CD4-positive, alpha-beta T cell (primary cell): ENCODE measurements around the gene JARID2. TPM values are rescaled to one million over a fixed set of nuclear protein-coding genes. Genes with fewer than 3 reads are reported as not detected.

Experiments used
- ATAC-seq: fragments of 200-7000 bp; cut with Tn5 transposase; one replicate; pipeline ENCODE4 v1.10.0; 2022; ENCODE audit warnings: mild to moderate bottlenecking; ENCODE audit not compliant: poor library complexity
- CTCF ChIA-PET: fragments of 350-600 bp; sonication (Branson Sonifier 250); formaldehyde crosslinking; loops from one replicate; lab custom pipeline; 2021; ENCODE audit warnings: antibody characterized with exemption, inconsistent platforms; lab: Charles Lee
- POLR2A ChIA-PET: fragments of 350-600 bp; sonication (Branson Sonifier 250); formaldehyde crosslinking; loops from one replicate; lab custom pipeline; 2021; ENCODE audit warnings: antibody characterized with exemption, inconsistent platforms; lab: Charles Lee
- DNase-seq, 14 experiments: peaks; one replicate each; pipeline ENCODE4 v3.0.0-alpha.2; 2013 to 2020; ENCODE audit warnings: mixed read lengths in 2 of 14
- H3K27ac ChIP-seq, 2 donors: one replicate each; pipeline versions ENCODE4 v1.5.1 to v1.7.0; 2013; ENCODE audit warnings: low read length in 2 of 2, low read depth in 1 of 2, mild to moderate bottlenecking in 1 of 2
- H3K27me3 ChIP-seq, 2 experiments: 1 replicate in 1 of 2; 2 replicates in 1 of 2; pipeline versions ENCODE4 v1.6.1 to v1.7.0; 2013; ENCODE audit warnings: low read length in 2 of 2, control low read depth in 1 of 2, mild to moderate bottlenecking in 1 of 2, moderate library complexity in 1 of 2; ENCODE audit not compliant: insufficient read depth in 2 of 2, control insufficient read depth in 1 of 2
- H3K36me3 ChIP-seq: one replicate; pipeline ENCODE4 v1.6.1; 2013; ENCODE audit warnings: low read length, control low read depth; ENCODE audit not compliant: insufficient read depth
- H3K4me1 ChIP-seq: one replicate; pipeline ENCODE4 v1.6.1; 2013; ENCODE audit warnings: low read length, control low read depth; ENCODE audit not compliant: insufficient read depth
- H3K4me3 ChIP-seq: one replicate; pipeline ENCODE4 v1.5.1; 2013; ENCODE audit warnings: mild to moderate bottlenecking, low read length, moderate library complexity
- H3K9me3 ChIP-seq, 2 experiments: 1 replicate in 1 of 2; 2 replicates in 1 of 2; pipeline versions ENCODE4 v1.6.1 to v1.7.0; 2013; ENCODE audit warnings: low read length in 2 of 2, mild to moderate bottlenecking in 2 of 2, control low read depth in 1 of 2, moderate library complexity in 1 of 2; ENCODE audit not compliant: control insufficient read depth in 1 of 2, insufficient read depth in 1 of 2
- H3K27ac Mint-ChIP-seq: one replicate; pipeline ENCODE4 v1.8.0; 2020; ENCODE audit warnings: mixed read lengths
- H3K27me3 Mint-ChIP-seq: one replicate; pipeline ENCODE4 v1.8.0; 2021; ENCODE audit warnings: mixed read lengths
- H3K36me3 Mint-ChIP-seq: one replicate; pipeline ENCODE4 v1.8.0; 2021; ENCODE audit warnings: low read depth, mixed read lengths
- H3K4me1 Mint-ChIP-seq: one replicate; pipeline ENCODE4 v1.8.0; 2021; ENCODE audit warnings: low read depth, mixed read lengths
- H3K4me3 Mint-ChIP-seq: one replicate; pipeline ENCODE4 v1.8.0; 2020; ENCODE audit warnings: mild to moderate bottlenecking, mixed read lengths
- H3K9me3 Mint-ChIP-seq: one replicate; pipeline ENCODE4 v1.8.0; 2020; ENCODE audit warnings: mixed read lengths
- intact Hi-C, 2 experiments: fragments of 100-400 bp; cut with DNase I in 1 of 2; cut with micrococcal nuclease in 1 of 2; formaldehyde crosslinking; loops; one replicate each; pipeline versions ENCODE4 v1.15.1 to v1.9.0; 2023 to 2025; cut with DNase I, micrococcal nuclease
- total RNA-seq, 174 experiments: library from RNA in 2 of 174; stranded (reverse) in 2 of 174; gene quantifications; one replicate each; pipeline ENCODE4 v1.2.3 and lab custom pipeline; 2021 to 2026
- TF ChIP-seq, protein P1 (sequence below): fragments of 200-600 bp; IDR thresholded peaks from one replicate; pipeline ENCODE4 v1.8.0; 2022; ENCODE audit warnings: antibody characterized with exemption, mild to moderate bottlenecking

JARID2 gene
- total RNA-seq, 2 experiments from 2014 or later = 32.0 to 33.0 TPM

GRCh38 chr6:15500901-15501825 is 255.3 kb downstream of the JARID2 start:
- Histone ChIP-seq H3K4me3 (no peak overlapping the region), H3K27ac (no peak overlapping the region), H3K27me3 (no peaks in the 10 kb centered on the region), H3K9me3 (no peaks in the 10 kb centered on the region), H3K36me3 (peaks cover 83% of the 10 kb centered on the region), H3K4me1 (no peaks in the 10 kb centered on the region)
- no peak for ATAC-seq
- no peak for DNase-seq
- peaks cover 83% of the 10 kb centered on the region for H3K36me3 Mint-ChIP-seq
- no peaks in the 10 kb centered on the region for H3K27me3 Mint-ChIP-seq
- no peaks in the 10 kb centered on the region for H3K9me3 Mint-ChIP-seq
- H3K27ac Mint-ChIP-seq = no peak overlapping the region
- H3K4me1 Mint-ChIP-seq = no peaks in the 10 kb centered on the region
- ChIA-PET POLR2A (no interaction called here), CTCF (no interaction called here)
- intact Hi-C loops = no loop called here
- TF ChIP-seq, protein P1, sequence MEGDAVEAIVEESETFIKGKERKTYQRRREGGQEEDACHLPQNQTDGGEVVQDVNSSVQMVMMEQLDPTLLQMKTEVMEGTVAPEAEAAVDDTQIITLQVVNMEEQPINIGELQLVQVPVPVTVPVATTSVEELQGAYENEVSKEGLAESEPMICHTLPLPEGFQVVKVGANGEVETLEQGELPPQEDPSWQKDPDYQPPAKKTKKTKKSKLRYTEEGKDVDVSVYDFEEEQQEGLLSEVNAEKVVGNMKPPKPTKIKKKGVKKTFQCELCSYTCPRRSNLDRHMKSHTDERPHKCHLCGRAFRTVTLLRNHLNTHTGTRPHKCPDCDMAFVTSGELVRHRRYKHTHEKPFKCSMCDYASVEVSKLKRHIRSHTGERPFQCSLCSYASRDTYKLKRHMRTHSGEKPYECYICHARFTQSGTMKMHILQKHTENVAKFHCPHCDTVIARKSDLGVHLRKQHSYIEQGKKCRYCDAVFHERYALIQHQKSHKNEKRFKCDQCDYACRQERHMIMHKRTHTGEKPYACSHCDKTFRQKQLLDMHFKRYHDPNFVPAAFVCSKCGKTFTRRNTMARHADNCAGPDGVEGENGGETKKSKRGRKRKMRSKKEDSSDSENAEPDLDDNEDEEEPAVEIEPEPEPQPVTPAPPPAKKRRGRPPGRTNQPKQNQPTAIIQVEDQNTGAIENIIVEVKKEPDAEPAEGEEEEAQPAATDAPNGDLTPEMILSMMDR = no peak
- H3K4me3 Mint-ChIP-seq = no peak overlapping the region

GRCh38 chr6:15501826-15502445 is 256.1 kb downstream of the JARID2 start:
- H3K4me3 Mint-ChIP-seq = no peak overlapping the region
- peaks cover 83% of the 10 kb centered on the region for H3K36me3 ChIP-seq
- ATAC-seq (no peak), DNase-seq (no peak)
- intact Hi-C loops = no loop called here
- no peak overlapping the region for H3K27ac ChIP-seq
- no peaks in the 10 kb centered on the region for H3K4me1 ChIP-seq
- CTCF ChIA-PET = no interaction called here
- no peaks in the 10 kb centered on the region for H3K4me1 Mint-ChIP-seq
- no peaks in the 10 kb centered on the region for H3K27me3 ChIP-seq
- no peaks in the 10 kb centered on the region for H3K9me3 Mint-ChIP-seq
- no peak overlapping the region for H3K27ac Mint-ChIP-seq
- TF ChIP-seq, protein P1 = no peak
- H3K36me3 Mint-ChIP-seq = peaks cover 87% of the 10 kb centered on the region
- no peaks in the 10 kb centered on the region for H3K9me3 ChIP-seq
- no peaks in the 10 kb centered on the region for H3K27me3 Mint-ChIP-seq
- no peak overlapping the region for H3K4me3 ChIP-seq
- POLR2A ChIA-PET = no interaction called here

GRCh38 chr6:15502446-15503345 is 256.8 kb downstream of the JARID2 start:
- H3K36me3 ChIP-seq = peaks cover 85% of the 10 kb centered on the region

More at GRCh38 chr6:15502446-15503345, 256.8 kb downstream of the JARID2 start:
- TF ChIP-seq, protein P1 = no peak
- Histone ChIP-seq H3K27ac (no peak overlapping the region), H3K9me3 (no peaks in the 10 kb centered on the region), H3K4me1 (no peaks in the 10 kb centered on the region), H3K4me3 (no peak overlapping the region), H3K27me3 (no peaks in the 10 kb centered on the region)
- DNase-seq (no peak), ATAC-seq (no peak)
- POLR2A ChIA-PET = interaction anchor here (0.5 kb wide), 1 partner anchor 64 kb away, joined by 3 read pairs; no protein-coding TSS in a partner anchor
- Mint-ChIP-seq H3K4me1 (no peaks in the 10 kb centered on the region), H3K36me3 (peaks cover 89% of the 10 kb centered on the region), H3K9me3 (no peaks in the 10 kb centered on the region), H3K27ac (no peak overlapping the region), H3K27me3 (no peaks in the 10 kb centered on the region), H3K4me3 (no peak overlapping the region)
- intact Hi-C loops = no loop called here
- CTCF ChIA-PET = no interaction called here
